ELR (cell line): Measurements from ENCODE around the gene PRKG1.
"Not testable (repeated sequence)": the region's sequence is repeated elsewhere in the genome, so short reads cannot be mapped to it uniquely, and the experiment has no call there.

Source experiments
- DNase-seq: peaks from one replicate; pipeline ENCODE4 v3.0.0-alpha.2; 2015; ENCODE audit warnings: low read depth

The PRKG1 gene

GRCh38 chr10:52007091-52007490, 932.8 kb downstream of the PRKG1 start:
- DNase-seq, result no peak

GRCh38 chr10:52011118-52011517, 936.8 kb downstream of the PRKG1 start:
- no peak for DNase-seq

GRCh38 chr10:52019077-52019555, 944.8 kb downstream of the PRKG1 start:
- DNase-seq, result no peak

GRCh38 chr10:52019656-52020055, 945.4 kb downstream of the PRKG1 start:
- no peak for DNase-seq

- no peak for DNase-seq
Observed at GRCh38 chr10:52020173-52020572, 945.9 kb downstream of the PRKG1 start.

GRCh38 chr10:52020702-52021101, 946.4 kb downstream of the PRKG1 start:
- no peak for DNase-seq

GRCh38 chr10:52027055-52027705, 952.9 kb downstream of the PRKG1 start:
- DNase-seq, result no peak

- no peak for DNase-seq
Observed at GRCh38 chr10:52028523-52028858, 954.2 kb downstream of the PRKG1 start.

- DNase-seq, result no peak
Observed at GRCh38 chr10:52029628-52030027, 955.3 kb downstream of the PRKG1 start.

GRCh38 chr10:52030051-52030790, 955.9 kb downstream of the PRKG1 start:
- peak; percentile 4 for DNase-seq

GRCh38 chr10:52030975-52031374, 956.7 kb downstream of the PRKG1 start:
- no peak for DNase-seq

- DNase-seq, result no peak
Observed at GRCh38 chr10:52031771-52032170, 957.5 kb downstream of the PRKG1 start.

GRCh38 chr10:52032681-52033629, 958.7 kb downstream of the PRKG1 start:
- no peak for DNase-seq

- not testable (repeated sequence) for DNase-seq
Observed at GRCh38 chr10:52039002-52039793, 964.9 kb downstream of the PRKG1 start.

GRCh38 chr10:52040486-52040885, 966.2 kb downstream of the PRKG1 start:
- no peak for DNase-seq

GRCh38 chr10:52043811-52044210, 969.5 kb downstream of the PRKG1 start:
- no peak for DNase-seq

- DNase-seq, result no peak
Observed at GRCh38 chr10:52048051-52048450, 973.8 kb downstream of the PRKG1 start.

GRCh38 chr10:52050429-52051047, 976.3 kb downstream of the PRKG1 start:
- no peak for DNase-seq

- no peak for DNase-seq
Observed at GRCh38 chr10:52053497-52053896, 979.2 kb downstream of the PRKG1 start.

GRCh38 chr10:52056291-52056690, 982.0 kb downstream of the PRKG1 start:
- DNase-seq, result no peak

- no peak for DNase-seq
Observed at GRCh38 chr10:52059089-52059488, 984.8 kb downstream of the PRKG1 start.
